Measurements from ENCODE around the gene DSTN. TPM values are rescaled to one million over a fixed set of nuclear protein-coding genes. Genes with fewer than 3 reads are reported as not detected.

The DSTN gene
- total and polyA plus RNA-seq, 2 donors (not counting 3 experiments of a cell fraction or from before 2014, with no cell fraction given) = 66.1 to 300 TPM

DNA sequence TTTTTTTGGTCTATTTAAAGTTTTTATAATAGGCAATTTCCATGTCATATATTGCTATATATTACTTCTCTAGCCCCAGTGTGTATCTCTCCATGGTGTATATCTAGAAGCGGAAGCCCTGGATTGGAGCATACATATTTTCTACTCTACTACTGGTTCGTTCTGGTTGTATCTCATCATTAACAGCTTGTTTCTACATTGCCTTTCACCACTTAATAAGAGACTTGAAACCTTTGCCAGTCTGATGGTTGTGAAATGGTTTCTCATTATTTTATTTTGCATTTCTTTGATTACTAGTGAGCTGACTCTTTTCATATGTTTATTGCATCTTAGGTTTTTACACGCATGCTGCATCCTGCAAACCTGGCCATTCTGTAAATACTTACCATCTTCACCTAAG, 3.6 kb downstream of the DSTN start:
- intact Hi-C loops (cut with micrococcal nuclease) = no loop called here

More for the DNA sequence above, 3.6 kb downstream of the DSTN start:
- CTCF ChIA-PET = interaction anchor here (1.0 to 1.9 kb wide), 5 partner anchors 13 to 81 kb away, joined by 3 to 7 read pairs (median 3); no protein-coding TSS in a partner anchor
- Histone ChIP-seq H2AFZ (ENCODE audit: low read depth, low read length) (no peak overlapping the region), H3K4me3 (replicated peaks in 1 of 3; ENCODE audit: insufficient read depth in 1 of 3, low read depth in 1 of 3, low read length in 3 of 3) (no peak overlapping the region), H3K27ac (ENCODE audit: insufficient read depth, low read depth, low read length) (no peak overlapping the region), H3K9ac (replicated peaks; ENCODE audit: extremely low read depth, insufficient read depth, low read length) (no peak overlapping the region), H4K20me1 (replicated peaks; ENCODE audit: control insufficient read depth, extremely low read depth, insufficient read depth, low read length) (peaks cover 2% of the 10 kb centered on the region), H3K36me3 (ENCODE audit: control insufficient read depth in 2 of 2, extremely low read depth in 1 of 2, insufficient read depth in 2 of 2, low read length in 2 of 2) (no peaks in the 10 kb centered on the region), H3K79me2 (ENCODE audit: control insufficient read depth, insufficient read depth, low read length) (peaks cover 82% of the 10 kb centered on the region), H3K4me2 (ENCODE audit: insufficient read depth, low read length) (no peak overlapping the region), H3K9me3 (replicated peaks; ENCODE audit: control insufficient read depth, insufficient read depth, low read length) (no peaks in the 10 kb centered on the region), H3K4me1 (ENCODE audit: control insufficient read depth, extremely low read depth, insufficient read depth, low read length) (peaks cover 20% of the 10 kb centered on the region), H3K27me3 (ENCODE audit: control insufficient read depth in 2 of 2, insufficient read depth in 2 of 2, low read length in 2 of 2) (no peaks in the 10 kb centered on the region), H3K9me1 (replicated peaks; ENCODE audit: control insufficient read depth, extremely low read depth, insufficient read depth, low read length) (no peaks in the 10 kb centered on the region)
- BruUV-seq (replicated peaks) = no TSS peak
- FAIRE-seq = no peak
- TF ChIP-seq POLR2A (IDR thresholded peaks at IDR 0.05; ENCODE audit: low read depth, low read length) (no peak), JUN (IDR thresholded peaks at IDR 0.05; ENCODE audit: borderline replicate concordance, insufficient read depth, insufficient read length, low read depth) (no peak), MYC (IDR thresholded peaks at IDR 0.05; ENCODE audit: low read depth, low read length) (no peak), FOS (IDR thresholded peaks at IDR 0.05; ENCODE audit: borderline replicate concordance, insufficient read depth, low read length) (no peak), EZH2 (IDR thresholded peaks at IDR 0.05; ENCODE audit: borderline replicate concordance, low read depth, low read length, severe bottlenecking) (no peak), POLR2AphosphoS5 (IDR thresholded peaks at IDR 0.05; ENCODE audit: insufficient read depth, low read depth, low read length) (no peak), GATA2 (IDR thresholded peaks at IDR 0.05; ENCODE audit: insufficient read depth, insufficient read length, low read depth, low read length) (no peak)
- TF ChIP-seq, protein P1, sequence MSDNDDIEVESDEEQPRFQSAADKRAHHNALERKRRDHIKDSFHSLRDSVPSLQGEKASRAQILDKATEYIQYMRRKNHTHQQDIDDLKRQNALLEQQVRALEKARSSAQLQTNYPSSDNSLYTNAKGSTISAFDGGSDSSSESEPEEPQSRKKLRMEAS (IDR thresholded peaks at IDR 0.05; ENCODE audit: insufficient read depth, insufficient read length) = no peak
- TF ChIP-seq, protein P2, sequence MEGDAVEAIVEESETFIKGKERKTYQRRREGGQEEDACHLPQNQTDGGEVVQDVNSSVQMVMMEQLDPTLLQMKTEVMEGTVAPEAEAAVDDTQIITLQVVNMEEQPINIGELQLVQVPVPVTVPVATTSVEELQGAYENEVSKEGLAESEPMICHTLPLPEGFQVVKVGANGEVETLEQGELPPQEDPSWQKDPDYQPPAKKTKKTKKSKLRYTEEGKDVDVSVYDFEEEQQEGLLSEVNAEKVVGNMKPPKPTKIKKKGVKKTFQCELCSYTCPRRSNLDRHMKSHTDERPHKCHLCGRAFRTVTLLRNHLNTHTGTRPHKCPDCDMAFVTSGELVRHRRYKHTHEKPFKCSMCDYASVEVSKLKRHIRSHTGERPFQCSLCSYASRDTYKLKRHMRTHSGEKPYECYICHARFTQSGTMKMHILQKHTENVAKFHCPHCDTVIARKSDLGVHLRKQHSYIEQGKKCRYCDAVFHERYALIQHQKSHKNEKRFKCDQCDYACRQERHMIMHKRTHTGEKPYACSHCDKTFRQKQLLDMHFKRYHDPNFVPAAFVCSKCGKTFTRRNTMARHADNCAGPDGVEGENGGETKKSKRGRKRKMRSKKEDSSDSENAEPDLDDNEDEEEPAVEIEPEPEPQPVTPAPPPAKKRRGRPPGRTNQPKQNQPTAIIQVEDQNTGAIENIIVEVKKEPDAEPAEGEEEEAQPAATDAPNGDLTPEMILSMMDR (IDR thresholded peaks at IDR 0.05; ENCODE audit: extremely low read depth in 1 of 2, insufficient read depth in 1 of 2, low read depth in 1 of 2, low read length in 2 of 2) = no peak
- dilution Hi-C loops (cut with MboI; ENCODE audit: extremely low pct_ligation_motif_present, low sequenced_read_pairs) = no loop called here
- DNase-seq (ENCODE audit: low read depth, low spot score) = no peak
- POLR2A ChIA-PET = interaction anchor here (1.0 kb wide), 1 partner anchor 17 kb away, joined by 3 read pairs; no protein-coding TSS in a partner anchor

All from endothelial cell of umbilical vein (primary cell).